OCI-LY3 (cell line): ENCODE results near the gene AVEN.

Experiments used
- EZH2phosphoT487 ChIP-seq: fragments of 200-600 bp; shearing (Covaris generic); IDR thresholded peaks from 2 replicates; pipeline ENCODE4 v1.6.1; 2018; ENCODE audit warnings: antibody characterized with exemption, mixed run types, low read depth
- TF ChIP-seq, protein P1 (sequence below): fragments of 200-600, 300-600 bp; sonication (generic); IDR thresholded peaks from 2 replicates; pipeline ENCODE4 v1.5.1; 2014; ENCODE audit warnings: antibody characterized with exemption, low read length, low read depth

DNA sequence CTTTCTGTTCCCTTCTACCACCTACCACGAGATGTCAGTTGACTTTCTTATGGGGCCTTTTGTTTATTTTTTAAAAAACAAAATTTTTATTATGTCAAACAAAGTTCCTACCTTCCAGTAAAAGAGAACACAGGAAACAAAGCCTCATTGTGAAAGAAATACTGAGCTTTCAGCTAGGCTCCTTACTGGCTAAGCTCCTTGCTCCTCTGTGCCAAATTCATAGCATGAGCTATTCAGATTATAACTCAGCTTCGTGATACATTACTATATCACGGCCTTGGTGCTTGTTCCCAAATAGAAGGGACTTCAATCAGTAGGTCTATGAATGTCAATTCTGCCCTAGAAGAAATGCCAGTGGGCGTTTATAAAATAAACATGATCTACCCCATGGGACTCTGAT is 216.5 kb downstream of the AVEN start:
- TF ChIP-seq, protein P1, sequence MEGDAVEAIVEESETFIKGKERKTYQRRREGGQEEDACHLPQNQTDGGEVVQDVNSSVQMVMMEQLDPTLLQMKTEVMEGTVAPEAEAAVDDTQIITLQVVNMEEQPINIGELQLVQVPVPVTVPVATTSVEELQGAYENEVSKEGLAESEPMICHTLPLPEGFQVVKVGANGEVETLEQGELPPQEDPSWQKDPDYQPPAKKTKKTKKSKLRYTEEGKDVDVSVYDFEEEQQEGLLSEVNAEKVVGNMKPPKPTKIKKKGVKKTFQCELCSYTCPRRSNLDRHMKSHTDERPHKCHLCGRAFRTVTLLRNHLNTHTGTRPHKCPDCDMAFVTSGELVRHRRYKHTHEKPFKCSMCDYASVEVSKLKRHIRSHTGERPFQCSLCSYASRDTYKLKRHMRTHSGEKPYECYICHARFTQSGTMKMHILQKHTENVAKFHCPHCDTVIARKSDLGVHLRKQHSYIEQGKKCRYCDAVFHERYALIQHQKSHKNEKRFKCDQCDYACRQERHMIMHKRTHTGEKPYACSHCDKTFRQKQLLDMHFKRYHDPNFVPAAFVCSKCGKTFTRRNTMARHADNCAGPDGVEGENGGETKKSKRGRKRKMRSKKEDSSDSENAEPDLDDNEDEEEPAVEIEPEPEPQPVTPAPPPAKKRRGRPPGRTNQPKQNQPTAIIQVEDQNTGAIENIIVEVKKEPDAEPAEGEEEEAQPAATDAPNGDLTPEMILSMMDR = no peak
- no peak for TF ChIP-seq EZH2phosphoT487
